PC-3 (cell line): ENCODE results near the gene VASN. TPM values are rescaled to one million over a fixed set of nuclear protein-coding genes. Genes with fewer than 3 reads are reported as not detected.

Experiments used
- ATAC-seq: fragments of 200-7000 bp; cut with Tn5 transposase; 2 replicates; pipeline ENCODE4 v1.9.1; 2020; ENCODE audit warnings: mild to moderate bottlenecking, moderate library complexity
- BruUV-seq: library from RNA; stranded (reverse); fragments of 400-500 nt; replicated peaks from 2 replicates; lab custom pipeline; 2021; lab: Mats Ljungman, UMichigan
- CTCF ChIA-PET: fragments of 300-600 bp; sonication (Branson Sonifier 250); formaldehyde crosslinking; loops from one replicate; lab custom pipeline; 2022; ENCODE audit warnings: antibody characterized with exemption; lab: Charles Lee
- POLR2A ChIA-PET: fragments of 300-600 bp; sonication (Branson Sonifier 250); formaldehyde crosslinking; loops from one replicate; lab custom pipeline; 2022; ENCODE audit warnings: antibody characterized with exemption; ENCODE audit not compliant: unreplicated experiment; lab: Charles Lee
- DNase-seq: peaks from one replicate; pipeline ENCODE4 v3.0.0-alpha.2; 2015
- H2AFZ ChIP-seq: fragments of 300-600 bp; sonication (generic); 2 replicates; pipeline ENCODE4 v1.6.0; 2016; ENCODE audit warnings: antibody characterized with exemption, low read length
- H3F3A ChIP-seq: fragments of 300-600 bp; sonication (generic); one replicate; pipeline ENCODE4 v1.6.0; 2017; ENCODE audit warnings: antibody characterized with exemption, low read length, control low read depth, mild to moderate bottlenecking; ENCODE audit not compliant: unreplicated experiment
- H3K27ac ChIP-seq: fragments of 300-600 bp; sonication (generic); 2 replicates; pipeline ENCODE4 v1.5.1; 2016; ENCODE audit warnings: mild to moderate bottlenecking, low read length
- H3K27me3 ChIP-seq: fragments of 300-600 bp; sonication (generic); 2 replicates; pipeline ENCODE4 v1.6.1; 2016; ENCODE audit warnings: low read length, mixed read lengths
- H3K36me3 ChIP-seq: fragments of 300-600 bp; sonication (generic); 2 replicates; pipeline ENCODE4 v1.6.1; 2016; ENCODE audit warnings: low read depth, mixed run types, low read length, mixed read lengths
- H3K4me1 ChIP-seq: fragments of 300-600 bp; sonication (generic); 2 replicates; pipeline ENCODE4 v1.5.1; 2016; ENCODE audit warnings: low read length; ENCODE audit not compliant: insufficient read depth
- H3K4me2 ChIP-seq: fragments of 300-600 bp; sonication (generic); 2 replicates; pipeline ENCODE4 v1.6.0; 2016; ENCODE audit warnings: low read length
- H3K4me3 ChIP-seq: fragments of 300-600 bp; sonication (generic); 2 replicates; pipeline ENCODE4 v1.5.1; 2016; ENCODE audit warnings: mild to moderate bottlenecking, low read length, mixed read lengths
- H3K79me2 ChIP-seq: fragments of 300-600 bp; sonication (generic); 2 replicates; pipeline ENCODE4 v1.6.1; 2017; ENCODE audit warnings: low read length, mixed read lengths
- H3K9ac ChIP-seq: fragments of 300-600 bp; sonication (generic); 2 replicates; pipeline ENCODE4 v1.6.0; 2016; ENCODE audit warnings: mild to moderate bottlenecking, low read length
- H3K9me2 ChIP-seq: fragments of 300-600 bp; sonication (generic); replicated peaks from 2 replicates; pipeline ENCODE4 v1.6.1; 2016; ENCODE audit warnings: mixed run types, low read length, mixed read lengths
- H3K9me3 ChIP-seq: fragments of 300-600 bp; sonication (generic); 2 replicates; pipeline ENCODE4 v1.6.1; 2016; ENCODE audit warnings: low read length, mixed read lengths
- H4K20me1 ChIP-seq: fragments of 300-600 bp; sonication (generic); 2 replicates; pipeline ENCODE4 v1.6.1; 2016; ENCODE audit warnings: low read length, mixed read lengths
- CTCF ChIP-seq: fragments of 300-600 bp; sonication (generic); conservative IDR thresholded peaks from 2 replicates; pipeline ENCODE4 v1.5.1; 2017; ENCODE audit warnings: antibody characterized with exemption, low read depth, mild to moderate bottlenecking, low read length
- EZH2 ChIP-seq: fragments of 300-600 bp; sonication (generic); IDR thresholded peaks from one replicate; pipeline ENCODE4 v1.6.1; 2017; ENCODE audit warnings: antibody characterized with exemption, mild to moderate bottlenecking, low read length; ENCODE audit not compliant: unreplicated experiment
- EZH2phosphoT487 ChIP-seq: fragments of 300-600 bp; sonication (generic); IDR thresholded peaks from 2 replicates; pipeline ENCODE4 v1.6.1; 2018; ENCODE audit warnings: mild to moderate bottlenecking, antibody characterized with exemption, low read length, borderline replicate concordance
- intact Hi-C: fragments of 100-400 bp; cut with micrococcal nuclease; formaldehyde crosslinking; loops from 2 replicates; pipeline ENCODE4 v1.9.0; 2023
- total RNA-seq: library from RNA; depleted of rRNA; stranded (reverse); fragments of >200 nt; gene quantifications from 2 replicates; pipeline ENCODE4 v1.2.3, GENCODE V29; 2014

Gene VASN
- total RNA-seq, 1 experiment from 2014 or later, result 12.2 TPM

GRCh38 chr16:4338712-4339299, 32.8 kb upstream of the VASN start:
- Histone ChIP-seq H3K9ac (no peak overlapping the region), H3K27ac (no peak overlapping the region), H3K4me2 (no peak overlapping the region), H3K4me3 (no peak overlapping the region), H3K9me3 (no peaks in the 10 kb centered on the region), H3K79me2 (peaks cover 10% of the 10 kb centered on the region), H4K20me1 (no peaks in the 10 kb centered on the region), H3K36me3 (no peaks in the 10 kb centered on the region), H2AFZ (no peak overlapping the region), H3K9me2 (no peaks in the 10 kb centered on the region), H3F3A (no peaks in the 10 kb centered on the region), H3K27me3 (no peaks in the 10 kb centered on the region), H3K4me1 (no peaks in the 10 kb centered on the region)
- DNase-seq (no peak), ATAC-seq (no peak)
- ChIA-PET POLR2A (no interaction called here), CTCF (no interaction called here)
- intact Hi-C loops, result no loop called here
- BruUV-seq, result no TSS peak
- TF ChIP-seq EZH2phosphoT487 (no peak), CTCF (no peak), EZH2 (no peak)

- H3K9me2 ChIP-seq, result no peaks in the 10 kb centered on the region
- no peak overlapping the region for H3K4me3 ChIP-seq
- H3K4me2 ChIP-seq, result no peak overlapping the region
- H3K9me3 ChIP-seq, result no peaks in the 10 kb centered on the region
- TF ChIP-seq EZH2phosphoT487 (no peak), EZH2 (no peak), CTCF (no peak)
- intact Hi-C loops, result no loop called here
- no peaks in the 10 kb centered on the region for H3K36me3 ChIP-seq
- H2AFZ ChIP-seq, result no peak overlapping the region
- H4K20me1 ChIP-seq, result no peaks in the 10 kb centered on the region
- CTCF ChIA-PET, result no interaction called here
- no peak overlapping the region for H3K9ac ChIP-seq
- no peak for DNase-seq
- POLR2A ChIA-PET, result no interaction called here
- H3K27me3 ChIP-seq, result no peaks in the 10 kb centered on the region
- H3F3A ChIP-seq, result no peaks in the 10 kb centered on the region
- BruUV-seq, result no TSS peak
- peaks cover 16% of the 10 kb centered on the region for H3K79me2 ChIP-seq
- no peak for ATAC-seq
- no peaks in the 10 kb centered on the region for H3K4me1 ChIP-seq
- no peak overlapping the region for H3K27ac ChIP-seq
These were observed 32.2 kb upstream of the VASN start for GRCh38 chr16:4339455-4339854.

GRCh38 chr16:4339909-4340308, 31.7 kb upstream of the VASN start:
- H3K27me3 ChIP-seq, result no peaks in the 10 kb centered on the region
- intact Hi-C loops, result no loop called here
- no peaks in the 10 kb centered on the region for H3K4me1 ChIP-seq
- H3K4me3 ChIP-seq, result no peak overlapping the region
- H3K27ac ChIP-seq, result no peak overlapping the region
- no peak overlapping the region for H3K4me2 ChIP-seq
- no peak overlapping the region for H2AFZ ChIP-seq
- no peaks in the 10 kb centered on the region for H4K20me1 ChIP-seq
- POLR2A ChIA-PET, result no interaction called here
- no peak overlapping the region for H3K9ac ChIP-seq
- no peak for TF ChIP-seq EZH2phosphoT487
- no peak for TF ChIP-seq EZH2
- TF ChIP-seq CTCF, result no peak
- no peak for DNase-seq
- no peaks in the 10 kb centered on the region for H3K9me3 ChIP-seq
- BruUV-seq, result no TSS peak
- no peaks in the 10 kb centered on the region for H3F3A ChIP-seq
- H3K36me3 ChIP-seq, result no peaks in the 10 kb centered on the region
- ATAC-seq, result no peak
- H3K9me2 ChIP-seq, result no peaks in the 10 kb centered on the region
- H3K79me2 ChIP-seq, result peaks cover 17% of the 10 kb centered on the region
- CTCF ChIA-PET, result no interaction called here
